OCI-M1 (cell line): Measurements from ENCODE around the gene NUDT4B.
"Not testable (repeated sequence)": the region's sequence is repeated elsewhere in the genome, so short reads cannot be mapped to it uniquely, and the experiment has no call there.

Experiments
- DNase-seq: peaks from one replicate; lab custom pipeline; 2025; lab: John Stamatoyannopoulos, UW

The NUDT4B gene

DNA sequence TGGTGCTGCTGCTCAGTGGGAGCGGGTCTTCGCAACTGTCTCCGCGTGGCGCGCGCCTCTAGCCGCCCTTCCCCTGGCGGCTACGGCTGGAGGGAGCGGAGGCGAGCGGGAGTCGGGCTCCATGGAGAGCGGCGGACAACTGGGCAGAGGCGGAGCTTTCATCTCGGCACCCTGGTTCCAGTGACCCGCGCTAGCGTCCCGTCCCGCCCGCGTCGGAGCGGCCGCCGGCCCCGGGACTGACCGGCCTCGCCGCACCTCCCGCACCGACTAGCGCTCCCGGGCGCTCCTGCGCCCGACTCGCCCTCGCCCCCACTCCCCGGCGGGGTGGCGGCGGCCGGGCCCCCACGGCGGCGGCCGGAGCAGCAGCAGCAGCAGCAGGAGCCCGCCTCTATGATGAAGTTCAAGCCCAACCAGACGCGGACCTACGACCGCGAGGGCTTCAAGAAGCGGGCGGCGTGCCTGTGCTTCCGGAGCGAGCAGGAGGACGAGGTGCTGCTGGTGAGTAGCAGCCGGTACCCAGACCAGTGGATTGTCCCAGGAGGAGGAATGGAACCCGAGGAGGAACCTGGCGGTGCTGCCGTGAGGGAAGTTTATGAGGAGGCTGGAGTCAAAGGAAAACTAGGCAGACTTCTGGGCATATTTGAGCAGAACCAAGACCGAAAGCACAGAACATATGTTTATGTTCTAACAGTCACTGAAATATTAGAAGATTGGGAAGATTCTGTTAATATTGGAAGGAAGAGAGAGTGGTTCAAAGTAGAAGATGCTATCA is at the start of gene NUDT4B:
NUDT4B (plus strand) TSS at position 212 of the 772 bp plus-strand sequence; CDS start at position 391, 179 bp downstream.
- not testable (repeated sequence) for DNase-seq

DNA sequence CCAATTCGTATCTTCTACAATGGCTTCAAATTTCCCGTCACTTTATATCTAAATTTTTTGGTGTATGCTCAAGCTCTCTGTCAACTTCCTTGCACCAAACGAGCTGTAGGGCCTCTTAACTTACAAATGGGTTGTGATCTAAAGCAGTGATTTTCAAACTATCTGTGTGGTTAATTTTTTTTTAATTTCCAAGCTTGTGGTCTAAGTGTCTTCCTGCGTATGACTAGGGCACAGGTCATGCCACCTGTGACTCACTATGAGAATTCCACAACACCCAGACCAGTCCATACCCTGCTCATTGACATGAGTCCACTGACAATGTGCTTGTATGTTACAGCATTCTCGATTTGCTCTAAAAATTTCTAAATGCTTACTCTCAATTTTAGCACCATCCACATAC is 49.2 kb upstream of the NUDT4B start:
- not testable (repeated sequence) for DNase-seq

DNA sequence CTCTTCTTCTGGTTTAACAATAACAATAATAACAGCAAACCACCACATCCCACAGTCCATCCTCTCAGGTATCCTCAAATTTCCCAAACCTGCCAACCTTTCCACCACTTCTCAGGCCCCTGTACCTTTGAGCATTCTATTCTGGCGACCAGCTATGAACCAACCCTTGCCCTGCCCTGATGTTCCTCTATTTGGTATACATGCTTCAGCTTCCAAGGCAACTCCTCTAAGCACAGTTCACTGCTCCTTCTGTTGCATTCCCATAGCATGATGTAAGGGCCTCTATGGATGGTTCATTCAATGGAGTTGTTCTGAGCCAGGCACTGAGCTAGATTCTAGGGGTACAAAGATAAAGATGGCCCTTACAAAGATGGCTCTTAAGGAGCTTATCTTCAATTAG is 46.3 kb upstream of the NUDT4B start:
- DNase-seq: not testable (repeated sequence)

DNA sequence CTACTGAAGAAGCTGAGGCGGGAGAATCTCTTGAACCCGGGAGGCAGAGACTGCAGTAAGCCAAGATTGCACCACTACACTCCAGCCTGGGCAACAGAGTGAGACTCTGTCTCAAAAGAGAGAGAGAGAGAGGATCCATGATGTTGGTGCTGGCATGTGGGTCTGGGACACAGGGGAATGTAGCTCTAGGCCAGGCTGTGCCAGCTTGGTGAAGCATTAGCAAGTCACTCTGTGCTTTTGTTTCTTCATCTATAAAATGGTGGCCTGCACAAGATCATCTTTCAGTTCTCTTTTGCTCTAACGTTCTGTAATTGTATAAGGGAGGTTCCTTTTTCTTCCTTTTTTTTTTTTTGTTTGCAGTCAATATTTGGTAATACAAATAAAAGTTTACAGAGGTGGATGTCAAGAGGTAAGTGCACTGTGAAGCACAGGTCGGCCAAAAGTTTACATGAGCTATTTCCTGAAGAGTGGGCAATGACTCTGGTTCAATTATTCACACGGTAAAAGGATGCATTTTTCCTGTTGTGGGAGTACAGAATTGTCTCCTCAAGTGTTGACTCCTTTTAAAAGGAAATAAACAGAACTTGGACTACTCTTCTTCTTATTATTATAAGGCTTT is 44.5 kb upstream of the NUDT4B start:
- not testable (repeated sequence) for DNase-seq

DNA sequence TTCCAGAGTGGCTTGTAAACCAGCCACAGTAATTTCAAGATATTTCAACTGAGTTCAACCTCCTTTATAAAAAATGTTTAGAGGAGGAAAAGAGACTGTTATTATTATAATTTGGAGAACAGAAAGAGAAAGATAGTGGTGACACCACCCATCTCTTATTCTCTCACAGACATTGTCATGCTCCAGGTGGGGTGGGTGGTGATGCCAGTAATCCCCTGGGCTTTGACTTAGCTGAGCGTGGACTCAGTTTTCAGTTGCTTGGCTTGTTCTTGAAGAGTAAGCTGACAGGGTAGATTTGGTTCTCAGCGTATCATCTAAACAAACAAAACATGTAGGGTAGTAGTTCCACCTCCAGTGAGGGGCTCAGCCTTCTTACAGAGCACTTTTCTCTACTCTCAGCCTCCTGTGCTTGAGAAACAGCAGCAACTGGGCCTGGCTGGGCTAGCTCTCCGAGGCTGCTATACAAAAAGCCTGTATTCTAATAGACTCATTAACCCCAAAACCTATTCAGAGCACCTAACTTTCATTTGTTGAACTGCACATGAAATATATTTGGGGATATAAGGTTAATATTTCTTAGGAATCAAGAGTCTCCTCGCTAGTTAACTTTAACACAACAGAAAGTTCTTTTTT is 43.1 kb upstream of the NUDT4B start:
- not testable (repeated sequence) for DNase-seq

DNA sequence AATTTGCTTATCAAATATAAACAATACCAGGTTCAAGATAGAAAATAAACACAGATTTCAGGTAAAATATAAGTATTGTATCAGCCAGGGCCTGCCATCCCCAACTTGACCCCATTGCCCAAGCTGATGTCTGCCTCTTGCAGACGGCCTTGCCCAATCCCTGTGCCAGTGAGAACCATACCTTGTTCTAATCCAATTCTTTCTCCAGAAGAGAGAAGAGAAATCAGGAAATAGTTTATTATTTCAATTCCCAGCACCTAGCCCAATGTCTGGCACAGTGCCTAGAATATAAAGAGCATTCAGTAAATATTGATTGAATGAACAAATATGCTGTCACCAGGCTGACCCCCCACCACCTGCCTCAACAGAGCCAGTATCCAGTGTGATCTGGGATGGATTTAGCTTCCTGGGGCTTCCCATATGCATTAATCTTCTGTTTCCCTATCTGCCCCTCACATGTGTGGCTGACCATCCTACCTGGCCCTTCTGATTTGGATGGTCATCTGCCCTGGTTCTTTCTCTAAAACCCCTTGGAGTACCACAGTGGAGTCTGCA is 39.7 kb upstream of the NUDT4B start:
- DNase-seq: not testable (repeated sequence)

DNA sequence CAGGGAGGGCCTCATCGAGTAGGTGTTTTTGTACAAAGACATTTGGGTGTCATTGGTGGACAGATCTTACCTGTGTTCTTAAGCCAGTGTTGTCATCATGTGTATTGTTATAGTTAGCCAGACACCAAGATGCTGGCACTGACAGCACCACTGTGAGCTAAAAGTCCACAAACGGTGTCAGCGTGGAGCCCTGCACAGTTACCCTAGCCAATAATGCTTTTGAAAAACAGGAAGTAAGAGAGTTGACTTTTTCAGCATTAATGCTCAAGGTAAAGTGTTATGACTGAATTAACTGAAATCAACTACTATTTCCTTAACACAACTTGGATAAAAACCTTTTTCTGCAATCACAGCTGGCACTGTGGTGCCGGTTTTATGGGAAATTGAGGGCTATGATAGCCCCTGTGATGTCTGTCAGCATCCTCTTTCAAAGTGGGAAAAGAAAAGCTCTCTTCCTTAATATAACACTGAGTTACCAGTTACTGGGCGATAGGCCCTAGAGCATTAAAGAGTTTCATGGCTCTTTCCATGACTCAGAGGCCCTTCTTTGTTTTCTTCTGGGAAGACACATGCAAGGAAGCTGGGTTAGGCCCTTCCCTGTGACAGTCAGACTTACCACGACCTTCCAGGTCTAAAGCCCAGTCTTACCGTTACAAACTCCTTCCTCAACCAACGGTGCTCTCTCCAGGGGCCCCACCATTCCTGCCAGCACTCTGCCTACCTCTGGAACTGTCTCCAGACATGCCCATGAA is 37.6 kb upstream of the NUDT4B start:
- DNase-seq: not testable (repeated sequence)

DNA sequence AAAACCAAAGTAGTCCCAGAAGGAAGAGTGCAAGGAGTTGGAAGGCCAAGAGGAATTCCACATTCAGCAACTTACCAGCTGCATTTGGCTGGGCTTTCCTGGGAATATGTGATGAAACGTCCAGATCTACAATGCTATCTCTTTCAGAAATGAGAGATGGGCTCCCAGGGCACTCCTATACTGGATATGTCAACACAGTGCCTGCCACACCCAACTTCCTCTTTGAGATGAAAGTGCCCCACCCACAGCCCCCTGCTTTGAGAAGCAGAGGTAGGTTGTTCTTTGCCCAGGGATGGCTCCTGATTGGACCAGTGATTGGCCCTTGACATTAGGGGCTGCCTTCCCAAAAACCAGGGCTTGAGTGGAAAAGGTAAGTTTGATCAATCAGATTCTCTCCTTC is 36.2 kb upstream of the NUDT4B start:
- not testable (repeated sequence) for DNase-seq

DNA sequence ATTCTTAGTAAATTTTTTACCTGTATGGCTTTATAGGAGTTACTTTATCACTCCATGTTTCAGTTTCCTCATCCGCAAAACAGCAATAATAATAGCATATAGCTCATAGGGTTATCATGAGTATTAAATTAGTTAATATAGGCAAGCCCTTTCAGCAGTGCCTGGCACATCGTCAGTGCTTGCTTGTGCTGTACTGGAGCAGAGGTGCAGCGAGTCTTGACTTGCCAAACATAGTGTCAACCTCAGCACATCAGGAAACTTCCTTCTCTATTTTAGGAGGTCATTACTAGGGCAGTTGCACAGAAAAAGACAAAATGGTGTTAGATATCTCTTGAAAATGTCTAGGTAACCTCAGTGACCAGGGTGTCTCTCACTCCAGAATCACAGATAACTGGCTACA is 33.1 kb upstream of the NUDT4B start:
- DNase-seq: not testable (repeated sequence)

DNA sequence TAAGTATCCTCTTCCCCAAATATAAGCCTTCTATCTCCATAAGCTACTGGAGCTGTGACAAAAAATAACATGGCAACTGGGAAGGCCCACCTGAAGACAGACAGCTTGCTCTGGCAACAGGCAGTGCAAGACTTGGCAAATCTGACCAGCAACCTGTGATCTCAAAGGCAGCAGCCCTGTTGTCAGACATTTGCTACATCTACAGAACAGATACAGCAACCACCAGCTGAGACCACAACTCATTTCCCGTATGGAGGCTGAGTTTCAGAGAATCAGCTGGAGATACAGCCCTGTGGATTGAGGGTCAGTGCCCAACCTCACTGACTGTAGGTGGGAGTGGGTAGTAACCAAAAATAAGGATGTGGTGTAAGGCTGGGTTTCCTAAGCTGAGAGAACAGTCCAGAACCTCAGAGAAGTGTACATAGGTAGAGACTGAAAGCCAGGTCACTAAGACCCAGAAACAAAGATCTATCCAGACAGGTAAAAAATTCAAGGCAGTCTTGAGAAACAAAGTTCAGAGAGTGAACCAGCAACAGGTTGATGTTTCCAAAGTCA is 31.5 kb upstream of the NUDT4B start:
- DNase-seq: not testable (repeated sequence)

DNA sequence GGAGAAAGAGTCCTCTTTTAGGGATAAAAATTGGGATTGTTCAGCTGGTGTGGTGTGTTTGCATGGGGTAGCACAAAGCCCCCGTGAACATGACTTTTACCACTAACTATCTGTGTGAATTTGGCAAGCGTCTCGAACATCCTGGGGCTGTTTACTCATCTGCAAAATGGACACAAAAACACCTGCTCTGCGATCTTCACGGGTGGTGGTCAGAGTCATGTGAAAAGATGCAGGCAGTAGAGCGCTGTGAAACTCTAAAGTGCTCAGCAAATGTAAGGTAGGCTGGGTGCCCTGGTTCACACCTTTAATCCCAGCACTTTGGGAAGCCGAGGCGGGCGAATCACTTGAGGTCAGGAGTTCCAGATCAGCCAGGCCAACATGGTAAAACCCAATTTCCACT is 27.7 kb upstream of the NUDT4B start:
- DNase-seq: not testable (repeated sequence)

DNA sequence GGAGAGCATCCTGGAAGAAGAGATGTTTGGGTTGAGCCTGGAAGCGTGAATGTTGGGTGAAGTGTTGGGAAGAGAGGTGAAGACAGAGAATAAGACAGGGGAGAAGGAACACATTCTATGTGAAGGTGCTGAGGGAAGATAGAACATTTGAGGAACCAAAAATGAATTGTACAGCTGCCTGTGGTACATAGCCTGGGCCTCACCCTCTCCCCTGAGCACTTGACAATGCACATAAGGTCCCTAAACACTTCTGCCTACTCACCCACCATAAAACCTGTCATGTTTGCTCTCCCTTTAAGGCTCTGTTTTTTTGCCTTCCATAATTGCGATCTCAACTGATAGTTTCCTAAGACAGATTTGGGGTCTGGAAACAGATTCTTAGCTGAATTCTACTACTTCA is 25.8 kb upstream of the NUDT4B start:
- DNase-seq: not testable (repeated sequence)

DNA sequence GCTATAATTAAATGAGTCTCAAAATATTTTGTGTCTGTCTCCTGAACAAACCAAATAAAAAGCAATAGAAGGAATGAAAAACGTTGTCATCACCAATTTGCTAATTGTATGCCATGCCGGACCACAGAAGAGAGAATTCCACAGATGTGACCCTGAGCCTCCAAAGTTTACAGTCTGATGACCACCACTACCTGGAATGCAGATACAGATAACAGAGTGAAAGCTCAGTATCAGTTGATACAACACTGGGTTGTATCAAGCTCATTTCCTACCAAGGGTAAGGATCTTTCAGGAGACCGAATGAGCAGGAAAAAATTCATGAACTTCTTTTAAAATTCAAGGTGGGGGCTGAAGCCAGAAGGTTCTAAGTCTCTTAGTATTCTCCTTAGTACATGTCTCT is 25.1 kb upstream of the NUDT4B start:
- not testable (repeated sequence) for DNase-seq

DNA sequence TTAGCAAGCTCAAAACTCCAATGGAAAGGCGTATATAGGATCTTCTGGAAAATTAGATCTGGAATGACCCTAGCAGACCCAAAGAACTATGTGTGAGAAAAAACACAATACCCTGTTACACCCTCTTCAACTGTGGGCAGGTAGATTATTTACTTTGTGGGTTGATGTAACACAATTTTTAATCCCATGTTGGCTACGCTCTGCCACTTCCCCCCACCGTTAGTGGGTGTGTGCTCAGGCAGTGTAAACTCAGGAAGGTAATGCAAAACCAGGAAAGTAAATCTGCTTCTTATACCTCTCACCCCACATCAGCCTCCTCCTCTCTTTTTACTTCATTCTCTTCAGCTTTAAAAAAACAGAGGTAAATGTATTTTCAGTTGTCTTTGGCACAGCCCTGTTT is 23.7 kb upstream of the NUDT4B start:
- not testable (repeated sequence) for DNase-seq

DNA sequence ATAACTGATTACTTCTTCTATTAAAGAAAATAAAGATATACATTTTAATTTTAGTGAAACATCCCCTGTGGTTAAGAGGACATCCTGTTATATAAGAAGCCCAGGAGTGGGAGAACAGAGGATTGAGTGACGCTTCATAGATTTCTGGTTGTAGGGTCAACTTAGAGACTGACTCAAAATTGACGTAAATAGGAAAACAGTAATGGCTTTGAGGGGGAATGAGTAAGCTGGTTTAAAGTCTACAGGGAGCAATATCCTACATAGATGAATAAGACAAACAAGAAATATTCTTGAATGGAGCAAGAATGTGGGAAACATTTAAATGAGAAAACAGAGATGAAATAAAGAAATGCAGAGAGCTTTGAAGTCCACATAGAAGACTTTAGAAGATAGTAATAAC is 20.7 kb upstream of the NUDT4B start:
- not testable (repeated sequence) for DNase-seq

DNA sequence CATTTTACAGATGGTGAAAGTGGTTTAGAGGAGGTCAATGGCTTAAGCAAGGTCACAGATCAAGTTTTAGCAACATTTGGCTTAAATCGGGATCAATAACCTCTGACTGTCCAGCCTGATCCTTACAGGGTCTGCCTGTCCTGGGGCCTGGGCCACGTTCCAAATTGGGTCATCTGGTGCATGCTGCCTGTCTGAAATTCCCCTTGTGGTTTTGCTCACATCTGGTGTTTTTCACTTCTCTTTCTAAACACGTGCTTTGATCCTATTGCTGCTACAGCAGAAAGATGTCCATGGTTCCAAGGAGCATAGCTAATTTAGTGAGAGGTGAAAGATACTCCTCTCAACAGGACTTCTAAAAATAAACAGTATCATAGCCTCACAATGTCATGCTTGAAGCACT is 19.4 kb upstream of the NUDT4B start:
- DNase-seq: not testable (repeated sequence)

DNA sequence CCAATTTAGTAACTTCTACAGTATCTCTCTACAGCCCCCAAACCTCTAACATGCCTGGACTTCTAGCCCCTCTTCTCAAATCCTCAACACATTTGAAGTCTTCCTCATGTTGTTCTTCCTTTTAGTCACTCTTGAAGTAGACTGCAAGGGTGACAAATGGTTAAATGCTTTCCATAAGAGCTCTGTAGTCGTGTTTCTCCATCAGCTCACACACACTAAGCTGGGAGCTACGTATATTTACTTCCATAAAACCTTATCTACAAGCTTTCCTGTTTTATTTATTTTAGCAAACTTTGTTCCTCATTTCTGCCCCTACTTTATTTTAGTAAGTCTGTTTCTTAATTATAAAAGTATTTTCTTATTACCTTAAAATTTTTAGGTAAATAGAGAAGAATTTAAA is 19.0 kb upstream of the NUDT4B start:
- not testable (repeated sequence) for DNase-seq

DNA sequence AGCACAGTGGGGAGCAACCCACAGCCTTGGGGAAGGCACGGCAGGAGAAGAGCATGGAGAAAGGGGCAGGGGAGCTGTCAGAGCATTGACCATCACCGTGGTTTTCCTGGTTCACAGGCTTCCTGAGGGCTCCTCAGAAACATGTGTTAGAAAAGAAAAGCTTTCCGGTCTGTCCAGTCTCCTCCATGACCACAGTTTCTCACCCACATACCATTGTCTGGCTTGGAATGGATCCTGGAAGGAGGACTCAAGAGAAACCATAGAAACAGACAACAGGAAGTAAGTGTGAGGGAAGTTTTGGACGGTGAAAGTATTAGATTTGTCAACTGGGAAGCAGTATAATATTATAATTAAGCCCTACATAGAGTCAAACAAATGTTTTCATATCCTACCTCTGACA is 16.3 kb upstream of the NUDT4B start:
- not testable (repeated sequence) for DNase-seq

DNA sequence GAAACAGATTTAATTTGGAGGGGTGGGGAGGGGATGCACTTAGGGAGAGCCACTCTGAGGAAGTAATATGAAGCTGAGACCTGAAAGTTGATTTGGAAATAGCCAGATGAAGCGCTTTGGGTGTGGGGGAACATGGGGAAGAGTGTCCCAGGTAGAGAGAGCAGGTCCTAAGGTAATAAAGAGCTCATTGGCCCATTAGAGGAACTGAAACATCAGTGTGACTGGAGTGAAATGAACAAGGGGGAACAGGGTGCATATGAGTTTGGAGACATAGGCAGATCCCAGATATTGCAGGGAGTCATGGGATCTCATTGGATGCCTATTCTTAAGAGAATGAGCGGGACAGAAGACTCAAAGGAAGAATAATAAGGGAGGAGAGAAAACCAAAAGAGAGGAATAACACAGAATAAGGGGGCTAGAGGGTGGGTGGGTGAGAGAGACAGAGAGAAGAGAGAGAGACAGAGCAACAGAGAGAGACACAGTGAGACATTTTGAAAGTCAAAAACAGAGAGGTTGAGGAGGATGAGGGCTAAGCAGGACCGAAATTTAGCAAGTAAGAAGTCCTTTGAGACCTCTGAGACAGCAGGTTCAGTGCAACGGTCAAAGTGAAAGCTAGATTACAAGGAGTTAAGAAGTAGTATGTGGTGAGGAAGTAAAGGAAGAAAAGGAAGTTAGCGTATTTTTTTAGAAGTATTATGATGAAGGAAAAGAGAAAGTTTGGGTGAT is 14.8 kb upstream of the NUDT4B start:
- not testable (repeated sequence) for DNase-seq

DNA sequence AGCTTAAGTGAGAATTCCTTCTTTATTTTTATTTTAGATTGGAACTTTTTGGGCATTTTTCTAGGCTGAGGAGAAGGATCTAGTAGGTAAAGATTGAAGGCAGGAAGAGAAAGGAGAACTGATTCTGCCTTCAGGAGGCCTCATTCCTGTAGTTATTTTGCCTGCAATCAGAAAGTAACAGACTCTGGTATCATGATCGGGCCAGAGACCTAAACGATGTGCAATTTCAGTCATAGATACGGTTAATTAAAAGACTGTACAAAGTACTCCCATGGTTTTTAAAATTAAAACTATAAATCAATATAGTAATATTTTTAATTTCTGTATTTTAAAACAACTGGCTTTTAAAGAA is 14.3 kb upstream of the NUDT4B start:
- DNase-seq: not testable (repeated sequence)

DNA sequence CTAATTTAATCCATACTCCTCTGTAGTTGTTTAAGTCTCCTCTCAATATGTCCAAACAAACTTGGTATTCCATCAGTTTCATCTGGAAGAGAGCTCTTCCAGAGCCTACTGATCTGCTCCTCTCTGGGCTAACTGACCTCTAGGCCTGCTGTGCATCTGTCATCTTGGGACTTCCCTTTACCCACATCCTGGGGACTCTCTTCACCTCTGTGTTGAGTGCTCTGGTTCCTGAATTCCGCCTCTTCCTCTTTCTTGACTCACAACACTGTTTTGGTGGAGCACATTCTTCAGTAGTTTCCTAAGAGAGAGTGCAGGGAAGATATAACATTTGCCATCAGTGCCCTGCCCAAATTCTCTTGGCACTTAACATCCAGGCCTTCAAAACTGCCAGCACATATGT is 13.0 kb upstream of the NUDT4B start:
- DNase-seq: not testable (repeated sequence)
